Suprapubic skin (tissue), 4 donors: ENCODE measurements around the gene NTM. TPM values are rescaled to one million over a fixed set of nuclear protein-coding genes. Genes with fewer than 3 reads are reported as not detected.

Experiments
- DNase-seq, 2 donors: peaks; one replicate each; pipeline ENCODE4 v3.0.0-alpha.2; 2019; ENCODE audit warnings: low spot score in 2 of 2
- H3K27ac ChIP-seq: fragments of 200-600 bp; sonication (generic); one replicate; pipeline ENCODE4 v1.5.1; 2019
- H3K27me3 ChIP-seq: fragments of 200-600 bp; sonication (generic); one replicate; pipeline ENCODE4 v1.5.1; 2019
- H3K36me3 ChIP-seq: fragments of 200-600 bp; sonication (generic); one replicate; pipeline ENCODE4 v1.5.1; 2019
- H3K4me1 ChIP-seq: fragments of 200-600 bp; sonication (generic); one replicate; pipeline ENCODE4 v1.5.1; 2019
- H3K4me3 ChIP-seq: fragments of 200-600 bp; sonication (generic); one replicate; pipeline ENCODE4 v1.5.1; 2019; ENCODE audit warnings: mild to moderate bottlenecking
- H3K9me3 ChIP-seq: fragments of 200-600 bp; sonication (generic); one replicate; pipeline ENCODE4 v1.5.1; 2019
- CTCF ChIP-seq, 2 donors: fragments of 200-600 bp in 1 of 2; fragments of 450-650 bp in 1 of 2; sonication (generic) in 1 of 2; IDR thresholded peaks; one replicate each; pipeline ENCODE4 v1.5.1; 2016 to 2019; ENCODE audit warnings: antibody characterized with exemption in 2 of 2, mild to moderate bottlenecking in 1 of 2, moderate library complexity in 1 of 2
- EP300 ChIP-seq: sonication (generic); formaldehyde crosslinking; IDR thresholded peaks from one replicate; pipeline ENCODE4 v1.6.1; 2017; ENCODE audit warnings: antibody characterized with exemption
- POLR2A ChIP-seq, 2 donors: fragments of 450-650 bp; IDR thresholded peaks; one replicate each; pipeline ENCODE4 v1.6.1; 2017; ENCODE audit warnings: antibody characterized with exemption in 2 of 2, mild to moderate bottlenecking in 2 of 2, moderate library complexity in 2 of 2
- POLR2AphosphoS5 ChIP-seq, 3 donors: sonication (generic); formaldehyde crosslinking; IDR thresholded peaks; one replicate each; pipeline ENCODE4 v1.6.1; 2017; ENCODE audit warnings: antibody characterized with exemption in 3 of 3
- WGBS: methylation state at CpG from one replicate; pipeline ENCODE4 v1.1.5; 2018; 5-methylcytosine and 5-hydroxymethylcytosine counted together
- total RNA-seq, 4 donors: library from RNA; depleted of rRNA; stranded (reverse); fragments of >200 nt; gene quantifications; one replicate each; pipeline ENCODE4 v1.1.0, GENCODE V29; 2016

Gene NTM
- total RNA-seq, 4 donors from 2014 or later: 0.19 to 19.1 (median 2.1) TPM

GRCh38 chr11:131409345-131409744, 38.9 kb downstream of the NTM start:
- H3K4me3 ChIP-seq: no peak overlapping the region
- no peak for DNase-seq
- no peaks in the 10 kb centered on the region for H3K9me3 ChIP-seq
- H3K27ac ChIP-seq: no peak overlapping the region
- 66% methylated on average over 8 of the region's 8 CpGs for WGBS
- TF ChIP-seq POLR2A (IDR thresholded peaks at IDR 0.05) (no peak), POLR2AphosphoS5 (IDR thresholded peaks at IDR 0.05) (no peak), CTCF (IDR thresholded peaks at IDR 0.05) (no peak), EP300 (no peak)
- H3K4me1 ChIP-seq: peaks cover 4% of the 10 kb centered on the region
- H3K36me3 ChIP-seq: no peaks in the 10 kb centered on the region
- H3K27me3 ChIP-seq: no peaks in the 10 kb centered on the region

- H3K36me3 ChIP-seq: no peaks in the 10 kb centered on the region
- H3K27ac ChIP-seq: no peak overlapping the region
- 61% methylated on average over 6 of the region's 6 CpGs for WGBS
- H3K27me3 ChIP-seq: no peaks in the 10 kb centered on the region
- no peak for TF ChIP-seq CTCF (IDR thresholded peaks at IDR 0.05)
- no peak for TF ChIP-seq POLR2A (IDR thresholded peaks at IDR 0.05)
- no peak for TF ChIP-seq POLR2AphosphoS5 (IDR thresholded peaks at IDR 0.05)
- no peak for TF ChIP-seq EP300
- H3K4me3 ChIP-seq: no peak overlapping the region
- no peaks in the 10 kb centered on the region for H3K9me3 ChIP-seq
- no peak for DNase-seq
- peaks cover 4% of the 10 kb centered on the region for H3K4me1 ChIP-seq
Observed at GRCh38 chr11:131411636-131412035, 41.2 kb downstream of the NTM start.

- 82% methylated on average over 1 of the region's 1 CpG for WGBS
- no peaks in the 10 kb centered on the region for H3K36me3 ChIP-seq
- peaks cover 4% of the 10 kb centered on the region for H3K4me1 ChIP-seq
- no peak overlapping the region for H3K4me3 ChIP-seq
- H3K27me3 ChIP-seq: no peaks in the 10 kb centered on the region
- TF ChIP-seq POLR2AphosphoS5 (IDR thresholded peaks at IDR 0.05): no peak
- no peak for TF ChIP-seq EP300
- no peak for TF ChIP-seq POLR2A (IDR thresholded peaks at IDR 0.05)
- no peak for TF ChIP-seq CTCF (IDR thresholded peaks at IDR 0.05)
- no peaks in the 10 kb centered on the region for H3K9me3 ChIP-seq
- no peak for DNase-seq
- H3K27ac ChIP-seq: no peak overlapping the region
Observed at GRCh38 chr11:131412061-131412460, 41.6 kb downstream of the NTM start.

GRCh38 chr11:131413217-131413616, 42.8 kb downstream of the NTM start:
- no peaks in the 10 kb centered on the region for H3K27me3 ChIP-seq
- H3K4me3 ChIP-seq: no peak overlapping the region
- H3K36me3 ChIP-seq: no peaks in the 10 kb centered on the region
- TF ChIP-seq POLR2AphosphoS5 (IDR thresholded peaks at IDR 0.05): no peak
- no peak for TF ChIP-seq POLR2A (IDR thresholded peaks at IDR 0.05)
- TF ChIP-seq EP300: no peak
- TF ChIP-seq CTCF (IDR thresholded peaks at IDR 0.05): no peak
- DNase-seq: no peak
- H3K9me3 ChIP-seq: no peaks in the 10 kb centered on the region
- H3K4me1 ChIP-seq: peaks cover 4% of the 10 kb centered on the region
- 91% methylated on average over 7 of the region's 7 CpGs for WGBS
- no peak overlapping the region for H3K27ac ChIP-seq

- Histone ChIP-seq H3K4me1 (no peaks in the 10 kb centered on the region), H3K4me3 (no peak overlapping the region), H3K36me3 (no peaks in the 10 kb centered on the region), H3K27ac (no peak overlapping the region), H3K27me3 (no peaks in the 10 kb centered on the region), H3K9me3 (no peaks in the 10 kb centered on the region)
- WGBS: 70% methylated on average over 6 of the region's 6 CpGs
- TF ChIP-seq POLR2A (IDR thresholded peaks at IDR 0.05) (no peak), CTCF (IDR thresholded peaks at IDR 0.05) (no peak), POLR2AphosphoS5 (IDR thresholded peaks at IDR 0.05) (no peak), EP300 (no peak)
- no peak for DNase-seq
Observed at GRCh38 chr11:131418189-131418588, 47.8 kb downstream of the NTM start.
